PC-3 (cell line): ENCODE measurements around the gene CDH11. TPM values are rescaled to one million over a fixed set of nuclear protein-coding genes. Genes with fewer than 3 reads are reported as not detected.

ENCODE experiments used
- ATAC-seq: fragments of 200-7000 bp; cut with Tn5 transposase; 2 replicates; pipeline ENCODE4 v1.9.1; 2020; ENCODE audit warnings: mild to moderate bottlenecking, moderate library complexity
- BruUV-seq: library from RNA; stranded (reverse); fragments of 400-500 nt; replicated peaks from 2 replicates; lab custom pipeline; 2021; lab: Mats Ljungman, UMichigan
- CTCF ChIA-PET: fragments of 300-600 bp; sonication (Branson Sonifier 250); formaldehyde crosslinking; loops from one replicate; lab custom pipeline; 2022; ENCODE audit warnings: antibody characterized with exemption; lab: Charles Lee
- POLR2A ChIA-PET: fragments of 300-600 bp; sonication (Branson Sonifier 250); formaldehyde crosslinking; loops from one replicate; lab custom pipeline; 2022; ENCODE audit warnings: antibody characterized with exemption; ENCODE audit not compliant: unreplicated experiment; lab: Charles Lee
- DNase-seq: peaks from one replicate; pipeline ENCODE4 v3.0.0-alpha.2; 2015
- H2AFZ ChIP-seq: fragments of 300-600 bp; sonication (generic); 2 replicates; pipeline ENCODE4 v1.6.0; 2016; ENCODE audit warnings: antibody characterized with exemption, low read length
- H3F3A ChIP-seq: fragments of 300-600 bp; sonication (generic); one replicate; pipeline ENCODE4 v1.6.0; 2017; ENCODE audit warnings: antibody characterized with exemption, low read length, control low read depth, mild to moderate bottlenecking; ENCODE audit not compliant: unreplicated experiment
- H3K27ac ChIP-seq: fragments of 300-600 bp; sonication (generic); 2 replicates; pipeline ENCODE4 v1.5.1; 2016; ENCODE audit warnings: mild to moderate bottlenecking, low read length
- H3K27me3 ChIP-seq: fragments of 300-600 bp; sonication (generic); 2 replicates; pipeline ENCODE4 v1.6.1; 2016; ENCODE audit warnings: low read length, mixed read lengths
- H3K36me3 ChIP-seq: fragments of 300-600 bp; sonication (generic); 2 replicates; pipeline ENCODE4 v1.6.1; 2016; ENCODE audit warnings: low read depth, mixed run types, low read length, mixed read lengths
- H3K4me1 ChIP-seq: fragments of 300-600 bp; sonication (generic); 2 replicates; pipeline ENCODE4 v1.5.1; 2016; ENCODE audit warnings: low read length; ENCODE audit not compliant: insufficient read depth
- H3K4me2 ChIP-seq: fragments of 300-600 bp; sonication (generic); 2 replicates; pipeline ENCODE4 v1.6.0; 2016; ENCODE audit warnings: low read length
- H3K4me3 ChIP-seq: fragments of 300-600 bp; sonication (generic); 2 replicates; pipeline ENCODE4 v1.5.1; 2016; ENCODE audit warnings: mild to moderate bottlenecking, low read length, mixed read lengths
- H3K79me2 ChIP-seq: fragments of 300-600 bp; sonication (generic); 2 replicates; pipeline ENCODE4 v1.6.1; 2017; ENCODE audit warnings: low read length, mixed read lengths
- H3K9ac ChIP-seq: fragments of 300-600 bp; sonication (generic); 2 replicates; pipeline ENCODE4 v1.6.0; 2016; ENCODE audit warnings: mild to moderate bottlenecking, low read length
- H3K9me2 ChIP-seq: fragments of 300-600 bp; sonication (generic); replicated peaks from 2 replicates; pipeline ENCODE4 v1.6.1; 2016; ENCODE audit warnings: mixed run types, low read length, mixed read lengths
- H3K9me3 ChIP-seq: fragments of 300-600 bp; sonication (generic); 2 replicates; pipeline ENCODE4 v1.6.1; 2016; ENCODE audit warnings: low read length, mixed read lengths
- H4K20me1 ChIP-seq: fragments of 300-600 bp; sonication (generic); 2 replicates; pipeline ENCODE4 v1.6.1; 2016; ENCODE audit warnings: low read length, mixed read lengths
- CTCF ChIP-seq: fragments of 300-600 bp; sonication (generic); conservative IDR thresholded peaks from 2 replicates; pipeline ENCODE4 v1.5.1; 2017; ENCODE audit warnings: antibody characterized with exemption, low read depth, mild to moderate bottlenecking, low read length
- EZH2 ChIP-seq: fragments of 300-600 bp; sonication (generic); IDR thresholded peaks from one replicate; pipeline ENCODE4 v1.6.1; 2017; ENCODE audit warnings: antibody characterized with exemption, mild to moderate bottlenecking, low read length; ENCODE audit not compliant: unreplicated experiment
- EZH2phosphoT487 ChIP-seq: fragments of 300-600 bp; sonication (generic); IDR thresholded peaks from 2 replicates; pipeline ENCODE4 v1.6.1; 2018; ENCODE audit warnings: mild to moderate bottlenecking, antibody characterized with exemption, low read length, borderline replicate concordance
- intact Hi-C: fragments of 100-400 bp; cut with micrococcal nuclease; formaldehyde crosslinking; loops from 2 replicates; pipeline ENCODE4 v1.9.0; 2023
- total RNA-seq: library from RNA; depleted of rRNA; stranded (reverse); fragments of >200 nt; gene quantifications from 2 replicates; pipeline ENCODE4 v1.2.3, GENCODE V29; 2014

The CDH11 gene
- total RNA-seq, 1 experiment from 2014 or later: 172 TPM

DNA sequence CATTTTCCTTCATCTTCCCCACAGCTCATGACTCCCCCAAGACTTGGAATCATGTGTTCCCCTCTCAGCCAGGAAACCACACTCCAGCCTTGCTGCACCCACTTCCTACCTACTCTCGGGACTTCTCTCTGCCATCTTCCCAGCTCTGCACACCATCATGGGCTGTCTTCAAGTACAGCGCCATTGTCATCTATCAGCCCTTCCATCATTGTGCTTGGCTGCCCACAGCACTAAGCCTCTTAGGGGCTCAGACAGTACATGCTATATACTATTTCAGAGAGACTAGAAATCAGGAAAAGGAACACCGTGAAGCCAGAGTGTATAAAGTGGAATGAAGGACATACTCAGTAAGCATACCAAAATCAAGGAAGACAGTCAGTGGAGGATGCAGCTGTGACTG, 64.7 kb downstream of the CDH11 start:
- no peak for ATAC-seq
- H3K79me2 ChIP-seq: peaks cover 74% of the 10 kb centered on the region
- H3K4me2 ChIP-seq: no peak overlapping the region
- ChIA-PET POLR2A (no interaction called here), CTCF (no interaction called here)
- 0 out of 2 replicates have a peak, but pooled peaks cover 3% of the 10 kb centered on the region for H4K20me1 ChIP-seq
- H3K27ac ChIP-seq: no peak overlapping the region
- no peak overlapping the region for H3K9ac ChIP-seq
- no peak overlapping the region for H2AFZ ChIP-seq
- DNase-seq: no peak
- H3K9me3 ChIP-seq: no peaks in the 10 kb centered on the region
- H3F3A ChIP-seq: no peaks in the 10 kb centered on the region
- H3K4me1 ChIP-seq: peaks cover 3% of the 10 kb centered on the region; the same call in 1 of the 2 replicates
- no peak overlapping the region for H3K4me3 ChIP-seq
- H3K36me3 ChIP-seq: peaks cover 17% of the 10 kb centered on the region
- H3K9me2 ChIP-seq: no peaks in the 10 kb centered on the region
- no peaks in the 10 kb centered on the region for H3K27me3 ChIP-seq
- TF ChIP-seq EZH2: no peak
- TF ChIP-seq EZH2phosphoT487: no peak
- no peak for TF ChIP-seq CTCF
- BruUV-seq: no TSS peak
- intact Hi-C loops: no loop called here

DNA sequence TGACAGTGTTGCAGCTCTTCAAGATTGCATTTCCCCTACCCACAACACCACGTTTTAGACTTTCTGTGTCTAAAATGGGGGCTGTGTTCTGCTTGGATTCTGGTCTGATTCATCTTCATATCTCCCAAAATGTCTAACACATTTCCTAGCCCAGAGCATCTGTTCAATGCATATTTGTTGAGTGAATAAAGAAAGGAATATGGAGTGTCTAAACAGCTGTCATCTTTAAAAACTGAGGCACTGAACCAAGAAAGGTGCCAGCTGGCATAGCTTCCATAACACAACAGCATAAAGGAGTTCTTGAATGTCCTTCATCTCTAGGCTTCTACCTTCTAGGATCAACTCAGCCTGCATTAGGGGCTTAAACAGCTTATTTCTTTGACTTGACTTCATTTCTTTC, 67.4 kb downstream of the CDH11 start:
- no peak overlapping the region for H3K27ac ChIP-seq
- no peaks in the 10 kb centered on the region for H3F3A ChIP-seq
- TF ChIP-seq EZH2: no peak
- TF ChIP-seq EZH2phosphoT487: no peak
- TF ChIP-seq CTCF: no peak
- H3K27me3 ChIP-seq: no peaks in the 10 kb centered on the region
- ATAC-seq (no peak), DNase-seq (no peak)
- H4K20me1 ChIP-seq: 0 out of 2 replicates have a peak, but pooled peaks cover 8% of the 10 kb centered on the region
- peaks cover 55% of the 10 kb centered on the region for H3K79me2 ChIP-seq
- H3K4me3 ChIP-seq: no peak overlapping the region
- ChIA-PET POLR2A (no interaction called here), CTCF (no interaction called here)
- H3K9me2 ChIP-seq: no peaks in the 10 kb centered on the region
- H2AFZ ChIP-seq: no peak overlapping the region
- BruUV-seq: no TSS peak
- H3K36me3 ChIP-seq: peaks cover 29% of the 10 kb centered on the region
- no peaks in the 10 kb centered on the region for H3K9me3 ChIP-seq
- intact Hi-C loops: no loop called here
- H3K4me1 ChIP-seq: no peaks in the 10 kb centered on the region
- H3K9ac ChIP-seq: no peak overlapping the region
- H3K4me2 ChIP-seq: no peak overlapping the region

- no peak overlapping the region for H3K4me2 ChIP-seq
- no TSS peak for BruUV-seq
- no peak overlapping the region for H3K9ac ChIP-seq
- intact Hi-C loops: no loop called here
- H3K4me1 ChIP-seq: no peaks in the 10 kb centered on the region
- H3K27me3 ChIP-seq: no peaks in the 10 kb centered on the region
- no peaks in the 10 kb centered on the region for H3K9me2 ChIP-seq
- no peak overlapping the region for H3K27ac ChIP-seq
- peaks cover 33% of the 10 kb centered on the region for H3K36me3 ChIP-seq
- H3K9me3 ChIP-seq: no peaks in the 10 kb centered on the region
- peaks cover 40% of the 10 kb centered on the region; the same call in 1 of the 2 replicates for H3K79me2 ChIP-seq
- no peak overlapping the region for H3K4me3 ChIP-seq
- H3F3A ChIP-seq: no peaks in the 10 kb centered on the region
- POLR2A ChIA-PET: no interaction called here
- DNase-seq (no peak), ATAC-seq (no peak)
- peaks cover 15% of the 10 kb centered on the region; the same call in 1 of the 2 replicates for H4K20me1 ChIP-seq
- H2AFZ ChIP-seq: no peak overlapping the region
- CTCF ChIA-PET: no interaction called here
- no peak for TF ChIP-seq CTCF
- no peak for TF ChIP-seq EZH2
- no peak for TF ChIP-seq EZH2phosphoT487
Observed at GRCh38 chr16:65049679-65050078, 72.2 kb downstream of the CDH11 start.
